Transverse colon (tissue), 4 donors: ENCODE data around the gene LMO7. TPM values are rescaled to one million over a fixed set of nuclear protein-coding genes. Genes with fewer than 3 reads are reported as not detected.

ENCODE experiments used
- DNase-seq: peaks from one replicate; pipeline ENCODE4 v3.0.0-alpha.2; 2019
- H3K27ac ChIP-seq, 4 donors: fragments of 200-600 bp; sonication (generic); 2 replicates each; pipeline ENCODE4 v1.5.1; 2016 to 2018; ENCODE audit warnings: inconsistent platforms in 4 of 4
- H3K27me3 ChIP-seq: fragments of 200-600 bp; sonication (generic); 2 replicates; pipeline ENCODE4 v1.5.1; 2017; ENCODE audit warnings: inconsistent platforms
- H3K36me3 ChIP-seq, 4 donors: fragments of 200-600 bp; sonication (generic); 2 replicates each; pipeline ENCODE4 v1.5.1; 2017 to 2019; ENCODE audit warnings: inconsistent platforms in 4 of 4
- H3K4me1 ChIP-seq, 4 donors: fragments of 200-600 bp; sonication (generic); 2 replicates each; pipeline ENCODE4 v1.5.1; 2017 to 2020; ENCODE audit warnings: inconsistent platforms in 4 of 4
- H3K4me3 ChIP-seq, 4 donors: fragments of 200-600 bp; sonication (generic); 1 replicate in 1 of 4; 2 replicates in 3 of 4; pipeline versions ENCODE4 v1.5.1 to v1.6.1; 2017 to 2019; ENCODE audit warnings: inconsistent platforms in 4 of 4
- H3K9me3 ChIP-seq, 2 donors: fragments of 200-600 bp; sonication (generic); 2 replicates each; pipeline ENCODE4 v1.5.1; 2017 to 2019; ENCODE audit warnings: inconsistent platforms in 2 of 2
- CTCF ChIP-seq, 5 experiments: fragments of 200-600 bp in 3 of 5; fragments of 450-650 bp in 2 of 5; sonication (generic) in 3 of 5; IDR thresholded peaks; 1 replicate in 2 of 5; 2 replicates in 3 of 5; pipeline ENCODE4 v1.5.1; 2016 to 2017; ENCODE audit warnings: antibody characterized with exemption in 5 of 5, inconsistent platforms in 3 of 5, mild to moderate bottlenecking in 2 of 5, moderate library complexity in 1 of 5
- EP300 ChIP-seq: sonication (generic); formaldehyde crosslinking; IDR thresholded peaks from one replicate; pipeline ENCODE4 v1.6.1; 2017; ENCODE audit warnings: antibody characterized with exemption, low read depth
- POLR2A ChIP-seq: fragments of 450-650 bp; IDR thresholded peaks from one replicate; pipeline ENCODE4 v1.6.1; 2016; ENCODE audit warnings: antibody characterized with exemption, mild to moderate bottlenecking, moderate library complexity
- POLR2AphosphoS5 ChIP-seq, 3 donors: sonication (generic); formaldehyde crosslinking; IDR thresholded peaks; one replicate each; pipeline ENCODE4 v1.6.1; 2016; ENCODE audit warnings: antibody characterized with exemption in 3 of 3
- WGBS, 2 donors: methylation state at CpG; one replicate each; pipeline ENCODE4 v1.1.5; 2018; ENCODE audit warnings: low coverage in 1 of 2; 5-methylcytosine and 5-hydroxymethylcytosine counted together
- in situ Hi-C, 4 donors: fragments of 200-750 bp; cut with MboI; loops; one replicate each; pipeline versions ENCODE4 v1.15.0 to v1.15.1; 2017; ENCODE audit warnings: low sequenced_read_pairs in 3 of 4, low pct_ligation_motif_present in 1 of 4, low pct_unique_long_range_greater_than_20kb in 1 of 4
- intact Hi-C: fragments of 100-400 bp; cut with DNase I; formaldehyde crosslinking; loops from one replicate; pipeline ENCODE4 v1.15.1; 2023; ENCODE audit warnings: low total_unique reads
- total RNA-seq, 4 donors: library from RNA; depleted of rRNA; stranded (reverse); fragments of >200 nt; gene quantifications; one replicate each; pipeline ENCODE4 v1.1.0, GENCODE V29; 2016

LMO7 gene
- 100 to 1,000 TPM in 3 of 4 donors, 10 to 100 TPM in 1; 82.6 to 304 (median 190) TPM for total RNA-seq

DNA sequence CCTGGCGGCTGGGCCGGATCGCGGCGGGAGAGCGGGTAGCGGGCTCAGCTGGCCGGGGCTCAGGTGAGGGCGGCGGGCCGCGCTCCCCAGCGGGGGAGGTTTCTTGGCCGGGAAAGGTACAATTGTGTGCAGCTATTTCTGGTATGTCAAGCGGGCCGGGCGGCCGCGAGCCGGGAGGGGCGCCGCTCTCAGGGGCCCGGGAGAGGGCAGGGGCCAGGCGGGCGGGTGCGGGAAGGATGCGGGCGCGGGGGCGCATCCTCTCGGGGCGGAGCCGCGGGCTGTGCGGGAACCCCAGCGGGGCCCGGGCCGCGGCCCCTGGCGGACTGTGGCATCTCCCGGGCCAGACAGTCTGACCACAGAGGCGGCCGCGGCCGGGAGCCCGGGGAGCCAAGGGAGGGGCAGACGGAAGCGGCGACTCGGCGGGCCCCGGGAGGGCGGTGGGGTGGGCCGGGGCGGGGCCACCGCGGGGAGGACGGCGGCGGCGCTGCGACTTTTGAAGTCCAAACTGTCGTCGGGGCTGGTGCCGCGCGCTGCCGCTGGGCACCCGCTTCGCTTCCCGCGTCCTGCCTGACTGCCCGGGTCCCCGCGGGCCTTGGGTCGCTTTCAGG is at the start of gene LMO7:
Gene LMO7, plus strand, starts transcription at position 503 of the 608 bp plus-strand sequence. CDS start 328 bp downstream, outside the sequence.
- peak within 1 kb of the TSS; percentile 21 to 58 (median 45) for H3K27ac ChIP-seq
- peak in 1 of 3 donors; percentile 25 for TF ChIP-seq POLR2AphosphoS5 (IDR thresholded peaks at IDR 0.05)
- TF ChIP-seq EP300: no peak
- WGBS, 2 donors: 0% methylated on average over 42 of the region's 76 CpGs; no CpG with 5 or more reads in 1 of the 2 donors
- H3K4me1 ChIP-seq: peaks cover 7 to 17% (median 15%) of the 10 kb centered on the region in 4 donors
- DNase-seq: peak; percentile 61
- H3K4me3 ChIP-seq: peak within 1 kb of the TSS; percentile 23 to 76 (median 55)
- peaks cover 12% of the 10 kb centered on the region for H3K27me3 ChIP-seq
- in situ Hi-C loops (no loop called here), intact Hi-C loops (no loop called here)
- no peaks in the 10 kb centered on the region for H3K9me3 ChIP-seq
- H3K36me3 ChIP-seq: no peaks in the 10 kb centered on the region

DNA sequence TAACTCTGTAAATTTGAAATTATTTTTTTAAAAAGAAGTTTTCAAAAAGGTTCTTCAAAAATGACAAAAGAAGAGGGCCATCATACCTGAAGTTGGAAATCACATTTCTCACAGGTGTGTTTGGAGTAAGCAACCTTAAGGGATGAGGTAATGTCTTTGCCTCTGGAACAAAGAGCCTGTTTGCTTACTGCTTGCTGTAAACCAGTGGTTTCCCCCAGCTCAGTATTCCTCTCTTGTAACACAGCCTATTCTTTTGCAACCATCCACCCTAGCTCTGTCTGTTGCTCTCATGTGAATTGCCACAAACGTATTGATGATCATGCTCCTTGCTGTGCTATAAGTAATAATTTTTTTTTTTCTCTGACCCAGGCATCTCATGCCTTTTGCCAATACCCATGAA is 48.5 kb upstream of the LMO7 start:
- DNase-seq: no peak
- Histone ChIP-seq H3K27me3 (no peaks in the 10 kb centered on the region), H3K36me3 (peaks cover 0 to 12% (median 1%) of the 10 kb centered on the region in 4 donors), H3K4me1 (no peaks in the 10 kb centered on the region), H3K27ac (no peak overlapping the region), H3K9me3 (peaks cover 0 to 4% of the 10 kb centered on the region in 2 donors), H3K4me3 (no peak overlapping the region)
- intact Hi-C loops: no loop called here
- in situ Hi-C loops: no loop called here
- WGBS, 2 donors: 29 to 74% methylated on average over 1 of the region's 1 CpG
- TF ChIP-seq POLR2A: no peak
- no peak for TF ChIP-seq EP300
- no peak for TF ChIP-seq POLR2AphosphoS5 (IDR thresholded peaks at IDR 0.05)
- TF ChIP-seq CTCF (IDR thresholded peaks at IDR 0.05): no peak

DNA sequence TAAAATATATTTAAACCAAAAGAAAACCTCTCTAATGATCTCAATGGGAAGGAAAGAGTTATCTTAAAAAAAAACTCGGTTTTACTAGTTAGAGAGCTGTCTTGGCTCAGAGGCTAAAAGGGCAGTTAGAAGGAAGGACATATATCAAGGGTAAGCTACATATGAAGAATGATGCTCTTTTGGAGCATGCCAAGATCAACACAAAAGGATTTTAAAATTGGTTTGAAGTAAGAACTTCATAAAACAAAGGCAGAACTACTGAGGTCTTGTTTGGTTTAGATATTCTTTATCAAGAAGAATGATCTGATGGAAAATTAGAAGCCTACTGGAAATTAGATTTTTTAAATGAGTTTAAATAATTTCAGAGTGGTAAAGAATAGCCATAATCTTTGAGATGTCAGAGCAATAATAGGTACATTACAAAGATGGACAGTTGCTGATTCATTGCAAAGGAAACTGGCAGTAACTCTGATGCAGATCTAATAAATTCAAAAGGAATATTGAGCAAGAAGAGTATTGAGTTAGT is 39.4 kb upstream of the LMO7 start:
- H3K27me3 ChIP-seq: no peaks in the 10 kb centered on the region
- H3K4me1 ChIP-seq: no peaks in the 10 kb centered on the region
- no peaks in the 10 kb centered on the region for H3K36me3 ChIP-seq
- TF ChIP-seq POLR2AphosphoS5 (IDR thresholded peaks at IDR 0.05) (no peak), CTCF (IDR thresholded peaks at IDR 0.05) (no peak), POLR2A (no peak), EP300 (no peak)
- WGBS, 2 donors: 31 to 54% methylated on average over 1 of the region's 1 CpG
- no peak overlapping the region for H3K4me3 ChIP-seq
- H3K27ac ChIP-seq: no peak overlapping the region
- H3K9me3 ChIP-seq: no peaks in the 10 kb centered on the region
- in situ Hi-C loops (no loop called here), intact Hi-C loops (no loop called here)
- no peak for DNase-seq

GRCh38 chr13:75600371-75600770 is 35.8 kb upstream of the LMO7 start:
- no peaks in the 10 kb centered on the region for H3K27me3 ChIP-seq
- no peaks in the 10 kb centered on the region for H3K9me3 ChIP-seq
- H3K27ac ChIP-seq: no peak overlapping the region
- no peaks in the 10 kb centered on the region for H3K36me3 ChIP-seq
- intact Hi-C loops: no loop called here
- TF ChIP-seq POLR2A (no peak), CTCF (IDR thresholded peaks at IDR 0.05) (no peak), POLR2AphosphoS5 (IDR thresholded peaks at IDR 0.05) (no peak), EP300 (no peak)
- WGBS, 2 donors: 55 to 65% methylated on average over 4 of the region's 4 CpGs
- in situ Hi-C loops: no loop called here
- DNase-seq: no peak
- no peak overlapping the region for H3K4me3 ChIP-seq
- peaks cover 0 to 5% (median 0%) of the 10 kb centered on the region in 4 donors for H3K4me1 ChIP-seq
